ENCODE data around the gene UBAP1.
A peak's percentile ranks its signal among the peaks of the same experiment; 100 is the strongest.
"Not testable (repeated sequence)": the region's sequence is repeated elsewhere in the genome, so short reads cannot be mapped to it uniquely, and the experiment has no call there.

Gene UBAP1

DNA sequence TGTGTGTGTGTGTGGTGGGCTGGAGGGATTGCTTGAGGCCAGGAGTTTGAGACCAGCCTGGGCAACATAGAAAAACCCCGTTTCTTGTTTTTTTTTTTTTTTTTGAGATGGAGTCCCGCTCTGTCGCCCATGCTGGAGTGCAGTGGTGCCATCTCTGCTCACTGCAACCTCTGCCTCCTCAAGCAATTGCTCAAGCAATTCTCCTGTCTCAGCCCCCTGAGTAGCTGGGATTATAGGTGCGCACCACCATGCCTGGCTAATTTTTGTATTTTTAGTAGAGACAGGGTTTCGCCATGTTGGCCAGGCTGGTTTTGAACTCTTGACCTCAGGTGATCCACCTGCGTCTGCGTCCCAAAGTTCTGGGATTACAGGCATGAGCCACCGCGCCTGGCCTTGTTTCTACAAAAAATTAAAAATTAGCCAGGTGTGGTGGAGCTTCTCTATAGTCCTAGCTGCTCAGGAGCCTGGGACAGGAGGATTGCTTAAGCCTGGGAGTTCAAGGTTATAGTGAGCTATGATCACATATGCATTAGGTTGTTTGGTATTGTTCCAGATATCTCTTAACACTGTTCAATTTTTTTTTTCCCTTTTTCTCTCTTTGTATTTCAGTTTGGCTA lies 47.4 kb downstream of the UBAP1 start:
- DNase-seq (ENCODE audit: low read depth) = not testable (repeated sequence)

DNA sequence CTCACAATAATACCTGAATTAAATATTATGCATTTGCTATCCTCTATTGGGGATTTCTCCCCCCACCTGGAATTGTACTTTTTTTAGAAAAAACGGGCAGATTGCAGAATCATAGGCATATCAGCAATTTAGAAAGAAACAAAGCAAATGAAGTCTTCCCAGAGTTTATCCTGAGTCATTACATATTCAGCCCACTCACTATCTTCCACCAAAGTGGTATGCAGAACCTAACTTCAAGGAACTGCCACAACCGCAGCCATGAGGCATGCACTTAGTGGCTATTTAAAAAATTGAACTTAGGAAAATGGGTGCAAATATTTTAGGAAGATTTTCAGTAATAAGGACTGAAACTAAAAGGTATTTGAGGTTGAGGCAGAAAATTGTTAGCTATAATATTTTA lies 48.6 kb downstream of the UBAP1 start:
- no peak for DNase-seq (ENCODE audit: low read depth)

DNA sequence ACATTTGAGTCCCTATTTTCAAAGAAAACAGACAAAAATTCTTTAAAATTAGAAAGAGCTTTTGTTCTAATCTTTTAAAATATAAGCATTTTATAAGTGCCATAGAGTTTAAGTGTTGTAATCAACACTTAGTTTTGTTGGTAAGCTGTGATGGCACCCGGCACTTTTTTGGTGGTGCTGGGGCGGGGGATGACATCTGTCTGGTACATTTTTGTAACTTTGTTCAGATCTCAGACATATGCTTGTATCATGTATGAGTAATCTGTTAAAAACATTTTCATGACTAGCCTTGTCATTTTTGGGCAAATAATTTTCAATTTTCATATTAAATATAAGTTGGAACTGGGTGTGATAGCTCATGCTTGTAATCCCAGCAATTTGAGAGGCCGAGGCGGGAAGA lies 51.7 kb downstream of the UBAP1 start:
- no peak for DNase-seq (ENCODE audit: low read depth)

DNA sequence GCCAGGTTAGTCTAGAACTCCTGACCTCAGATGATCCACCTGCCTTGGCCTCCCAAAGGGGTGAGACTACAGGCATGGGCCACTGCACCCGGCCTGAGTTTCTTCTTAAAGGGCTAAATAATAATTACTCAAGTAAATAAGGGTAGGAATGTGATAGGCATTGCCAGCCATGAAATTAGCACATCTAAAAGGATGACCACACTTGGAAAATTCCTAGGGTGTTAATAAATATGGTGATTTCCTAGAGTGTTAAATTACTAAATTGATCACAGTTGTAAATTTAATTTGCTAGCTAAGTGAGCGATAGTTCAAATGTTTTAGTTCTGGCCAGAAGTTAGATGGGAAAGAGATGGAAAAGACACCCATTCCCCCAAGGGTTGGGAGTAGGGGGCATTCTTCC lies 53.4 kb downstream of the UBAP1 start:
- no peak for DNase-seq (ENCODE audit: low read depth)

DNA sequence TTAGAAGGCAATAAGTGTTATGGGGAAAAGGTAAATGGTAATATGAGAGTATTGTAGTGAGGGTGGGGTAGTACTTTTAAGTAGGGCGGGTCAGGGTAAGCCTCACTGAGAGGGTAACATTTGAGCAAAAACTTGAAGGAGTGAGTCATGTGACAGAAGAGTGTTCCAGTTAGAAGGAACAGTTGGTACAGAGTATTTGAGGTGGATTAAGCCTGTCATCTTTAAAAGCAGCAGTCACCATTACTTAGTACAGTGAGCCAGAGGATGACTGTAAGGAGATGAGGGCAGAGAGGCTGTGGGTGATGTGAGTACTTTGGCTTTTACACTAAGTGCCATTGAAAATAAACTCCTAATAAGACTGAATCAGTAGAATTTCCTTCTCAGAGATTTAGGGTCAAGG lies 54.8 kb downstream of the UBAP1 start:
- no peak for DNase-seq (ENCODE audit: low read depth)

DNA sequence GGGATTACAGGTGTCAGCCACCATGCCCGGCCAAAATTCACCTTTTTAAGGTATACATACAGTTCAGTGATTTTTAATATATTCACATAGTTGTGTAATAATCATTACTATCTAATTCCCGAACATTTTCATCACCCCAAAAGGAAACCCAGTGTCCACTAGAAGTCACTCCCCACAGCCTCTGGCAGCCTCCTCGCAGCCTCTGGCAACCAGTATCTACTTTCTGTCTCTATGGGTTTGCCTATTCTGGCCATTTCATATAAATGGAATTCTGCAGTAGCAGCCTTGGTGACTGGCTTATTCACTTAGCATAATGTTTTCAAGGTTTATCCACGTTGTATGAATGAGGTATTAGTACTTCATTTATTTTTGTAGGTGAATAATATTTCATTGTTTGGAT lies 59.0 kb downstream of the UBAP1 start:
- no peak for DNase-seq (ENCODE audit: low read depth)

DNA sequence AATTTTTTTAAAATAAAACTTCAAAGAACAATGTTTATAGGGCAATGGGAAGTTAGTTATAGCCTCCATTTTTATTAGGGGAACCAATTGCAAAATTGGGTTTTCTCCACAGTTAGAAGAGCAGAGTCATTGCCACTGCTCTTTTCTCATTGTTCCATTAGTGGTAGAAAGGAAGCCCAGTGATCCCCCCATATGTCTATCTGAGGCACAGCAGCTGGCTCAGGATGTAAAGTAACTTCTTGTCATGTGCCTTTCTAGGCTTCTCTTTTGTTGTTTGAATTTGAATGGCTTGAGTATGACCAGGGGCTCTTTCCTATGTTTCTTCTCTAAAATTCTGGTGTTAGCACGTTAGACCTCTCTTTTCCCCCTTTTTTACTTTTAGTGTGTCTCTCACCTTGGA lies 61.2 kb downstream of the UBAP1 start:
- DNase-seq (ENCODE audit: low read depth) = no peak

DNA sequence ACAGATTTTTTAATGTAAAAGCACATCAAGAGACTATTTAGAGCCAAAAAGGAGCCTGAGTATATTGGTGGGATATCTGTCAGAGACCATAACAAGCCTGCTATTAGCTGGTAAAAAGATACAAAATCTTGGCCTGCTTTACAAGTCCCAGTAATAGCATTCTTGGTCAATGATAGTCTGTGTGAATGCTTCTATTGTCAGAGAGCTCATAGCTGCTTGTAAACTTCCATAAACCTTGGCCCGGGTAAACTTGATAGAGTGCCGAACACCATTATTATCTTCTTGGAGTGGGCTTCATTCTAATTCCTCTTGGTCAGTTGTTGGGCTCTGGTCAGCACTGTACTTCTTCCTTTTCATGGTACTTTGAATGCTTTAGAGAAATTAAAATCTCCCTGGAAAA lies 64.0 kb downstream of the UBAP1 start:
- DNase-seq (ENCODE audit: low read depth) = no peak

DNA sequence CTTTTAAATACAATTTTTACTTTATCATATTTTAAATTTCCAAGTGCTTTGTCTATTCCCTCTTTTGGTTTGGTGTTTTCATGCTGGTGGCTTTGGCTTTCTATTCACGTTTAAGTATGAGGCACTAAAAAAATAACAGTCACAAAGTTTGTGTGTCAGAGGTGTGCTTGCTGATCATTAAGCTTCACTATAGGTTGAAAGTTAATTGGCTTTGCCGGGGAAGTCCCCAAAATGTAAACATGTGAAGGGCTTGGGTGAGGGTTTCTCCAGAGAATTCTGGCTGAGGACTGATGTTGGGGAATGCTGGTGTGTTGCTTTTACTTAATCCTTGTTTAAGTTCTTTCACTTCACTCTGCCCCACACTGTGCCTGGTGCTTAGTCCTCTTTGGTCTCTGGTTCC lies 66.4 kb downstream of the UBAP1 start:
- not testable (repeated sequence) for DNase-seq (ENCODE audit: low read depth)

DNA sequence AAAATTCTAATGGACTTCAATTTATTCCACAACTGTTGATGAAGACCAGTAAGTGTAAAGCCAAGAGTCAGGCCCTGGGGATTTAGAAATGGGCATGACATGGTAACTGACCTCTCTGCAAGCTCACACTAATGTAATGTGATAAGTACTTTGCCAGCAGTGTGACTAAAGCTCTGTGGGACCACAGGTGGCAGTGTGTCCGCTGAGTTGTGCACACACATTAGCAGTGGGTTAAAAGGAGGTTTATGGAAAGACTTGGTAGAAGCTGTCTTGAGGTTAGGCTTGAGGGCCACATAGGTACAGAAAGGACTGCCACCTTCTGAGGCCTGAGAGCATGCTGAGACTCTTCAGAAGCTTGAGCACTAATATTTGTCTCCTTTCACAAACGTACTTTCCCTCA lies 67.6 kb downstream of the UBAP1 start:
- no peak for DNase-seq (ENCODE audit: low read depth)

DNA sequence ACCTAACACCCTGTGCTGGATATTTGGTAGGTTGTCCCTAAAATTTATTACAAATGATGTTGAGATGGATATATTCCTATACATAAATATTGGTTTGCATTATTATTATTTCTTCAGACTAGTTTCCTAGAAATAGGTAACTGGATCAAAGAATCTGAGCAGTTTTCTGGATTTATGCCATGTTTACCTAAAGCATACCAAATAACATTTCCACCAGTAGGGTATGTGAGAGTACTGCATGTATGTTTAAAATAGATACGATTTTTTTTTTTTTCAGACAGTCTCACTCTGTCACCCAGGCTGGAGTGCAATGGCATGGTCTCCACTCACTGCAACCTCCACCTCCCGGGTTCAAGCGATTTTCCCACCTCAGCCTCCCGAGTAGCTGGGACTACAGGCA lies 68.9 kb downstream of the UBAP1 start:
- DNase-seq (ENCODE audit: low read depth) = not testable (repeated sequence)

DNA sequence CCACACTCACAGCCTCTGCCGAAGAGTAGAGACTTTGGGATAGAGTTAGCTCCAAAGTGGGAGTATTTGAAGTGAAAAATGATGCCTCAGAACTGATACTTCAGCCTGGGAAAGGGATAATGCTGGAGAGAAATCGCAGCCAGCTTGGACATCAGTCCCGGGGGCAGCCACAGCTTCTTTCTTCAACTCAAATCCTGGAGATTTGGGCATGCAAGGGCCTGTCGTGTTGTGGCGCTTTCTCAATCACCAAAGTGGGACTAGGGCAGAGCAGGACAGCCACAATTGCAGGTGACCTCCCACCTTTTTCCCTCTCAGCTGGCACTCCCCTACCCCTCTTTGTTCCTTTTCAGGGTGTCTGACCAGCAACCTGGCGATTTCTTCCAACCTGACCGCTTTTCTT lies 70.4 kb downstream of the UBAP1 start:
- no peak for DNase-seq (ENCODE audit: low read depth)

DNA sequence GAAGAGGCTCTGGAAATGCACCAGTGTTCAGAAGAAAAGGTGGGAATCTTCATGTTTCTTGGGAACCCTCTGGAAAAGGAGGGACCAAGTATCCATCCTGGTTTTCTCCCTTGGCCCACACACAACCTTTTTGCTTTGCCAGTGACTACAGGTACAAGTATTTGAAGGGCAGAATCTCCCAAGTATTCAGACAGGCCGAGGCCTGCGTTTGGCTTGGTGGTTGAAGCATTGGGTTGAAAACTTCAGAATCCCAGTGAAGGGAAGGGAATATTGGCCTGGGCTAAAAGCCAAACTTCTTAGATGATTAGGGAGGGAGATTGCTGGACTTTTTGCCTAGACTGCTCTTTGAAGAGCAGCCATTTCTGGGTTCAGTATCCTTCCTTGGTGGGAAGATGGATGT lies 71.9 kb downstream of the UBAP1 start:
- DNase-seq (ENCODE audit: low read depth) = no peak

DNA sequence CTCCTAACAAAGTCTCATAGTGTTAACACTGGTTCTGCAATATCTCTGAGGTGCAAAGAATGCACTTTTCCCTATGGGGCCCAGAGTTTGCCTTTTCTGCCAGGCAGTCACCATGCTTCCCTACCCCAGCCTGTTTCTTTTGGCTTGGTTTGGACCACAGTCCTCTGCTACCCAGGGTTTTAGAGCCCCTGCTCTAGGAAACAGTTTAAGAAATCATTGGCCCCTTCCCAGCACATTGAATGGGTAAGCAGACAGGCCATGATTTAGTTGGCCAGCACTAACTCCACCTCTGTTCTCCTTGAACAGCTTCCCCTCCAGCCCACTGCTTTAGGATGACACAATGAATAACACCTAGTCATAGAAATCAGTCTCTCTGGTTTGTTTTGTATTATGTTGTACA lies 73.2 kb downstream of the UBAP1 start:
- DNase-seq (ENCODE audit: low read depth) = no peak

DNA sequence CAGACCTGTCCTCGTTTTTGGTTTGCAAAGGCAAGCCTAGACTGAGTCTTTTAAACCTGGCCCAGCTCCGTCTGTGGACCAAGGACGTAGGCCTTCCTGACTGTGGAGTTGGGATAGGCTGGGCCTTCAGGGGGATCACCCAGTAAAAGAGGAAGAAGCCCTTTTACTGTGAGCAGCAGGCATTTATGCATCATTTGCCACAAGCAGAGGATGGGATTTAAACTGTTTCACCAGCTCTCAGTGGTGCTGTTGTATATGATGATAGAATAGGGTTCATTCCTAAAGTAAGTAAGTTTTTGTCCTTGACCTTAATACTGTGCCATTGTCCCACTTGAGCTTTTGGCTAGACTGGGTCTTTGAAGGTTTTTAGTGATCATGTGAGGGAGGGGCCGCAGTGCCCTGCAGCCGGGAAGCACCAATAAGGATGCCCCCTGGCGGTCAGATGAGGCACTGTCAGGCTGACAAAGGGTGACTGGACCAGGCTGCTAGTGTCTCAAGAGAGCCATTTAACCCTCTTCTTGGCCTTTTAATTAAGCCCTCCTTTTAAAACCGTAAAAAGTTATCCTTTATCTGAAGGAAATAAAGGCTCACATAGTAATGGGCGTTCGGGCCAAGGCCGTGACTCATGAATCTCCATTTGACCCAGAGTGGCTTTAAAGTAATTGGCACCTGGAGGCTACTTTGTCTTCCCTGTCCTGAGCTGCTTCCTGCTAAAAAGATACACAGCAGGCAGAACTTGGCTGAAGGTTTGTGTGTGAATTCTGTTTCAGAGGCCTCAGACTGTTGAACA lies 74.0 kb downstream of the UBAP1 start:
- peak; percentile 45 for DNase-seq (ENCODE audit: low read depth)

DNA sequence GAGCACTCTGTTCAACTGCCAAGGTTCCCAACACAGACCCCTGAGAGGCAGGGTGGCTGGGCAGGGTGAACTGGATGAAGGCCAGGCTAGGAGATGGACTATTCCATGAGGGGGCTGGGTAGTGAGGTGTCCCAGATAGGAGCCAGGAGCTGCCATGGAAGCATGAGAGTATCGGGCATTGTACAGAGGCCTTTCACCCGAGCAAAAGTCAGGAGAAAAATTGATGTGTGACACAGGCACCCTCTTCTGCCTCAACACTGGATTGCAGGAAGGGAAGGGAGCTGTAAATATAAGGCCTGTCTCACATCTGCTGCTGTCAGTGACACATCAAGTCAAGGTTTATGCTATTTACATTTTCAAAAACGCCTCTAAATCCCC lies 74.6 kb downstream of the UBAP1 start:
- no peak for DNase-seq (ENCODE audit: low read depth)

DNA sequence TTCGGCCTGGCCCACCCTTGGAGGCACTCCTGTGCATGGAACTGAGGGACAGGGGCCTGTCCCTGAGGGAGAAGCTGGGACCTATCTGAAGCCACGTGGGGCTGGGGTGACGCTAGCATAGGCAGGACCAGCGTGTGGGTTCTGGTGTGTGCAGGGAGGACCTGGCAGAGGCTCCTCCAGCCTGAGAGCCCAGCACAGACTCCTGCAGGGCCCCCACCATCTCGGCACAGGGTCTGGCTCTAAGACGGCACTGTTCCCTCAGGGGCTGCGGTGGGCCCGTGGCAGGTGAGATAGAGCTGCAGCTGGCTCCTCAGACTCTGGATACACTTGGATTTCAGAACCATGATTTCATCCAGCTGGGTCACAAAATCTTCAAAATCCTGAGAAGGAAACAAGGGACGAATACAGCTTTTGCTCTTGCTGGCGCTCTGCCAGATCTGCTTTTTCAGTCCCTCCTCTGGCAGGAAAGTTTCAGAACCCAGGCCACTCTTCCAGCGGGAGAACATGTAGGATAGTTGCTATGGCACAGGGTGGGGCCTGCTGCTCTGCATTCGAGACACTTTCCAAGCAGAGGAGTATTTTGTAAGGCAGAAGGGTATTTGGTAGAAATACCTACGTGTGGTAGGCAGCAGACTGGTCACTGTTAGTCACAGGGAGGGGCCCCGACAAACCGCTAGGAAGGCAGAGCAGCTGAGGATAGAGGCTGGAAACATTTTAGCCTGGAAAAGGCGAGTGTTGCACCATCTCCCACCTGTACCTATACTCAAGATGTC lies 75.5 kb downstream of the UBAP1 start:
- DNase-seq (ENCODE audit: low read depth) = no peak

DNA sequence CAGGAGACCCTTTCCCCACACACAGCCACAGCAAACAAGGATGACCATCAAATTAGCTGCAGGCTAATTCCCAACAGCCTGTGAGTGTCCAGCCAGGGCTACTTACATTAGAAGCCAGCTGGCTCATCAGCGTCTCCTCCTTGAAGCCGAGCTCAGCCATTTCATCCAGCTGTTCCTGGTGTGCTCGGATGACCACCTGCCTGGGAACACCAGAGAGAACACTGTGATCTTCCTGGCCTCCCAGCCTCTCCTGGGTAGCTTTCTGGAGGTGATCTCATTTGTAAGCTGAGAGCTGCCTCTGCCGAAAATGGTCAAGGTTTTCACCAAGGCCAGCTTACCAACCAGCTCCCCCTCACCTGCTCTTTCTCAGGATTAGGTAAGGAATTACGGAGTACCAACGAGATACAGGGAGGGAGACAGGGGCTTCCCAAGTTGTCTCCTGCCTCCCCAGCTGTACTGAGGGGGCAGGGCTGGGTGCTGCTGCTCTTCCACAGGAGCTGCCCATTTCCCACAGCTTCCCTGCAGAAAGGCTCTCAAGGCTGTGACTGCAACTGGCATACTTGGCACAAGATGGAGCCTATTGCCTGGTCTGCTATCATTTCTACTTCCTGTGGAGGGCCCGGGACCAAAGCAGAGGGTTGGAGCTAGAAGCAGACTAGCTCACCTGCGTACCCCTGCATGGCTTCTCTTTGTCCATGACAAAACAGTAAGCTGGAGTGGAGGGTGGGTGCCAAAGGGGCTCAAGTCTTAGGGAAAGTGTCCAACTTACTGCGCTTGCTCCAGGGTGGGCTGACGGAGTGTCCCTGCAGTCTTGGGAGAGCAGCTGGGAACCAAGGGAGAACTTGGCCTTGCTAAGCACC lies 76.4 kb downstream of the UBAP1 start:
- no peak for DNase-seq (ENCODE audit: low read depth)

DNA sequence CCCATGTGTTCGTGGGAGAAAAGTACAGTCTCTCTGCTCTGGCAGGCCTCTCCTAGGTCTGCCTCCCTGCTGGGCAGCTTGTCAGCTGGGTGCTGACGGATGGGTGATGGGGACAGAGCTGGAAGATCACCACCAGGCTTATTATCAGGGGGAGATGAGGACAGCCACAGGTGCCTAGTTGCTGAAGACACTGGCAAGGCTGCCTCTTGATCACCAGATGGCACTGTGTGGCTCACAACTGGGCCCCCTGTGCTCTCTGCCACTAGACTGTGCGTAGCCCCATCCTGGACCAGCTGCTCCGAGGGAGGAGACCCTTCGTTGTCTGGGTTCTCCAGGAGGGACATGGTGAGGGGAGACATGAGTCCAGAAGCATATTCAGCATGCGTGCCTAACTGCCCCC lies 77.3 kb downstream of the UBAP1 start:
- DNase-seq (ENCODE audit: low read depth) = no peak

DNA sequence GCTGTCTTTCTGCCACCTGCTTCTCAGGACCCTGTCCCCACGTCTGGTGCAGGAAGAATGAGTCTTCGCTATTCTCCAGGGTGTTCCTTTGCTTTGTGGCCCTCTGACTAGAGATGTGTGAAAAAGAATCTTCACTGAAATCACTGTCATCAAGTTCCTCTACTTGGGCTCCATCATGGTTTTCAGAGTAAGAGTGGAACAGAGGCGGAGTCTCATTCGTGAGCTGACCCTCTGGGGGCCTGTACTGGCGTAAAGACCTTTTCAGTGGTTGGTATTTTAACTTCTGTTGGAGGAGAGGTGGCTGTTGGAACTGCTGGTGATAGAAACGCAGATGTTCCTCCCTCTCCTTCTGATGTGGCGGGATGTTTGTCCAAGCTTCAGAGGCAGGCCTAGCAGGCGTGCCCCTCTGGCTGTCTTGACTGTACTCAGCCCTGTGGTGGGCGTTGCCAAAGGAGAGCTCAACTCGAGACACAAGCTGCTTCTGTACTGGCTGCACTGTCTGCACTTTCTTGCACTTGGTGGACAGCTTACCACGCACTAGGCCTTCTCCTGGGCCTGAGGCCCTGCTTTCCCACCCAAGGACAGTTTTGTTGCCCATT lies 78.2 kb downstream of the UBAP1 start:
- DNase-seq (ENCODE audit: low read depth) = no peak

DNA sequence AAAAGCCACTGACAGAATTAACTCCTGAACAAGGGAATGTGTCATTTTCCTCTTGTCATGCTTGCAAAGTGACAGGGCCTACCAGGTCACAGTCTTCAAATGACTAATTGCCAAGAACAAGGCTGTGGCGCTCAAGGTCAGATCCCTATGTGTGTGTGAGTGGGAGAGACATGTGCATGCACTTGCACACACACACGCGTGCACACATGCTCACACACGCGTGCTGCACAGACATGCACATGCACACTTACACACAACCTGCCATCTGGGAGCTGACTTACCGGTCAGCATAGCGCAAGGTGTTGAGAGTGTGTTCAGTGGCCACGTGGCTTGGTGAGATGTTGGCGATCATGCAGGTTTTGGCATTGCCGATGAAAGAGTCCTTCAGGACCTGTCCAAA lies 80.5 kb downstream of the UBAP1 start:
- DNase-seq (ENCODE audit: low read depth) = no peak

DNA sequence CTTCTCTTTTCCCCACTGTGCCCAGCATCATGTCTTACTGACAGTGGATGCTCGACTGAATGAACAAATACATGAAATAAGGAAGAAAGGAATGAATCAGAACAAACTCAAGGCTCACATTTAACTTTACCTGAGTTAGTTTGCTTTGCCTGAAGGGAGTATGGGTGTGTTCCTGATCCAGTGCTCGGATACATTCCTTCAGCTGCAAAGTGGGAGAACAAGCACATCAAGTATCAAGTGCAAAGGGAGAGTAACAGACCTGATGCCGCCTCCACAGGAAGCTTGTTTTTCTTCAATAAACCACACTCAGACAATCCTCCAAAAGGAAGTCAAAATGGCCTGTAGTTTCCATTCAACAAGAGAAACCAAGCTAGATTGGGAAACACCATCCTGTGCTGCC lies 84.1 kb downstream of the UBAP1 start:
- no peak for DNase-seq (ENCODE audit: low read depth)
